ENCODE data around the gene ARHGAP5. TPM values are rescaled to one million over a fixed set of nuclear protein-coding genes. Genes with fewer than 3 reads are reported as not detected.
A peak's percentile ranks its signal among the peaks of the same experiment; 100 is the strongest.

The ARHGAP5 gene
- total RNA-seq, 1 donor from 2014 or later = 192 TPM

- intact Hi-C loops (cut with DNase I) = no loop called here
- DNase-seq (no peak), ATAC-seq (ENCODE audit: poor library complexity) (no peak)
Measured at GRCh38 chr14:32137892-32138291, 60.8 kb downstream of the ARHGAP5 start.

- no peak for ATAC-seq (ENCODE audit: poor library complexity)
- no peak for DNase-seq
- intact Hi-C loops (cut with DNase I) = no loop called here
Measured at GRCh38 chr14:32142341-32142740, 65.2 kb downstream of the ARHGAP5 start.

GRCh38 chr14:32142754-32143437, 65.8 kb downstream of the ARHGAP5 start:
- ATAC-seq (ENCODE audit: poor library complexity) = no peak
- no peak for DNase-seq
- intact Hi-C loops (cut with DNase I) = no loop called here

GRCh38 chr14:32150392-32150791, 73.3 kb downstream of the ARHGAP5 start:
- intact Hi-C loops (cut with DNase I) = loop anchor here (5.0 kb wide), 1 partner anchor 52 kb away; the partner anchor contains the start of genes RNU6-7 and RNU6-8
- ATAC-seq (ENCODE audit: poor library complexity) (peak; percentile 76), DNase-seq (no peak)

GRCh38 chr14:32166029-32166428, 88.9 kb downstream of the ARHGAP5 start:
- intact Hi-C loops (cut with DNase I) = no loop called here
- ATAC-seq (ENCODE audit: poor library complexity) (no peak), DNase-seq (no peak)

- ATAC-seq (ENCODE audit: poor library complexity) = no peak
- no peak for DNase-seq
- intact Hi-C loops (cut with DNase I) = no loop called here
Measured at GRCh38 chr14:32166924-32167323, 89.8 kb downstream of the ARHGAP5 start.

- ATAC-seq (ENCODE audit: poor library complexity) = no peak
- intact Hi-C loops (cut with DNase I) = no loop called here
Measured at GRCh38 chr14:32167907-32168306, 90.8 kb downstream of the ARHGAP5 start.

GRCh38 chr14:32169191-32169590, 92.1 kb downstream of the ARHGAP5 start:
- DNase-seq = no peak
- ATAC-seq (ENCODE audit: poor library complexity) = no peak
- intact Hi-C loops (cut with DNase I) = no loop called here

More at GRCh38 chr14:32167907-32168306, 90.8 kb downstream of the ARHGAP5 start:
- DNase-seq = no peak

- intact Hi-C loops (cut with DNase I) = no loop called here
- no peak for ATAC-seq (ENCODE audit: poor library complexity)
- no peak for DNase-seq
Measured at GRCh38 chr14:32171469-32171868, 94.4 kb downstream of the ARHGAP5 start.

GRCh38 chr14:32183151-32184058, 106.3 kb downstream of the ARHGAP5 start:
- intact Hi-C loops (cut with DNase I) = no loop called here
- DNase-seq = no peak
- ATAC-seq (ENCODE audit: poor library complexity) = no peak

GRCh38 chr14:32185097-32185496, 108.0 kb downstream of the ARHGAP5 start:
- DNase-seq (no peak), ATAC-seq (ENCODE audit: poor library complexity) (no peak)
- intact Hi-C loops (cut with DNase I) = no loop called here

- DNase-seq (no peak), ATAC-seq (ENCODE audit: poor library complexity) (no peak)
- intact Hi-C loops (cut with DNase I) = no loop called here
Measured at GRCh38 chr14:32186248-32186647, 109.1 kb downstream of the ARHGAP5 start.

- ATAC-seq (ENCODE audit: poor library complexity) (no peak), DNase-seq (no peak)
- intact Hi-C loops (cut with DNase I) = no loop called here
Measured at GRCh38 chr14:32189811-32190210, 112.7 kb downstream of the ARHGAP5 start.

GRCh38 chr14:32190673-32191072, 113.6 kb downstream of the ARHGAP5 start:
- ATAC-seq (ENCODE audit: poor library complexity) = no peak
- intact Hi-C loops (cut with DNase I) = no loop called here
- no peak for DNase-seq

GRCh38 chr14:32192712-32193373, 115.7 kb downstream of the ARHGAP5 start:
- no peak for ATAC-seq (ENCODE audit: poor library complexity)
- no peak for DNase-seq
- intact Hi-C loops (cut with DNase I) = no loop called here

GRCh38 chr14:32193532-32193931, 116.4 kb downstream of the ARHGAP5 start:
- DNase-seq = no peak
- intact Hi-C loops (cut with DNase I) = no loop called here
- no peak for ATAC-seq (ENCODE audit: poor library complexity)

GRCh38 chr14:32195636-32196035, 118.5 kb downstream of the ARHGAP5 start:
- intact Hi-C loops (cut with DNase I) = no loop called here
- DNase-seq (no peak), ATAC-seq (ENCODE audit: poor library complexity) (no peak)

- no peak for ATAC-seq (ENCODE audit: poor library complexity)
- intact Hi-C loops (cut with DNase I) = no loop called here
- DNase-seq = no peak
Measured at GRCh38 chr14:32197919-32198318, 120.8 kb downstream of the ARHGAP5 start.
